ENCODE results near the gene KRTAP10-4.

DNA sequence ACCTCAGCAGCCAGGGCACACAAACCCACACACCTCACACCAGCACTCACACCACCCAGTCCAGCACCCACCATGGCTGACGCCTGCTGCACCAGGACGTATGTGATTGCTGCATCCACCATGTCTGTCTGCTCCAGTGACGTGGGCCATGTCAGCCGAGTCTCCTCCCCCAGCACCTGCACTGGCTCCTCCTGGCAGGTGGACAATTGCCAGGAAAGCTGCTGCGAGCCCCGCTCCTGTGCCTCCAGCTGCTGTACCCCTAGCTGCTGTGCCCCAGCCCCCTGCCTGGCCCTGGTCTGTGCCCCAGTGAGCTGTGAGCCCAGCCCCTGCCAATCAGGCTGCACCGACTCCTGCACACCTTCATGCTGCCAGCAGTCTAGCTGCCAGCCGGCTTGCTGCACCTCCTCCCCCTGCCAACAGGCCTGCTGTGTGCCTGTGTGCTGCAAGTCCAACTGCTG, 38.5 kb downstream of the KRTAP10-4 start, which contains the start of gene KRTAP10-8:
- TF ChIP-seq CTCF (conservative IDR thresholded peaks at IDR 0.05), result no peak
- no peak for TF ChIP-seq ZFX (IDR thresholded peaks at IDR 0.05)
